Measurements from ENCODE around the gene OSGEP.

The OSGEP gene

DNA sequence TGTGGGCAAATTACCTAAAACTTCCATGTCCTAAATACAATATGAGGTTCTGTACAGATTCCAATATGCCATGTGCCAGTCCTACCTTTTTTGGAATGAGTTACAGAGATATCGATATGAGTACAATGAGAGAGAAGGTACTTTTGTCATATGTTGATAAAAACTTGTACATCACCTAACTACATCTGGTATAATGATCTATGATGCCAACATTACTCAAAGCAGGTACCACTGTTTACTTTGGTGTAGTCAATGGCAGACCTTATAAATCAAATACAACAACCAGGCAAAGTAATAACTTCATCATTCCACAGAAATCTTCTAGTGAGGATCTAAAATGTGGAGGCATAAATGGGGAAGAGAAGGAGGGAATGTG, 54.0 kb downstream of the OSGEP start:
- TF ChIP-seq, protein P1, sequence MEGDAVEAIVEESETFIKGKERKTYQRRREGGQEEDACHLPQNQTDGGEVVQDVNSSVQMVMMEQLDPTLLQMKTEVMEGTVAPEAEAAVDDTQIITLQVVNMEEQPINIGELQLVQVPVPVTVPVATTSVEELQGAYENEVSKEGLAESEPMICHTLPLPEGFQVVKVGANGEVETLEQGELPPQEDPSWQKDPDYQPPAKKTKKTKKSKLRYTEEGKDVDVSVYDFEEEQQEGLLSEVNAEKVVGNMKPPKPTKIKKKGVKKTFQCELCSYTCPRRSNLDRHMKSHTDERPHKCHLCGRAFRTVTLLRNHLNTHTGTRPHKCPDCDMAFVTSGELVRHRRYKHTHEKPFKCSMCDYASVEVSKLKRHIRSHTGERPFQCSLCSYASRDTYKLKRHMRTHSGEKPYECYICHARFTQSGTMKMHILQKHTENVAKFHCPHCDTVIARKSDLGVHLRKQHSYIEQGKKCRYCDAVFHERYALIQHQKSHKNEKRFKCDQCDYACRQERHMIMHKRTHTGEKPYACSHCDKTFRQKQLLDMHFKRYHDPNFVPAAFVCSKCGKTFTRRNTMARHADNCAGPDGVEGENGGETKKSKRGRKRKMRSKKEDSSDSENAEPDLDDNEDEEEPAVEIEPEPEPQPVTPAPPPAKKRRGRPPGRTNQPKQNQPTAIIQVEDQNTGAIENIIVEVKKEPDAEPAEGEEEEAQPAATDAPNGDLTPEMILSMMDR (IDR thresholded peaks at IDR 0.05) = no peak

DNA sequence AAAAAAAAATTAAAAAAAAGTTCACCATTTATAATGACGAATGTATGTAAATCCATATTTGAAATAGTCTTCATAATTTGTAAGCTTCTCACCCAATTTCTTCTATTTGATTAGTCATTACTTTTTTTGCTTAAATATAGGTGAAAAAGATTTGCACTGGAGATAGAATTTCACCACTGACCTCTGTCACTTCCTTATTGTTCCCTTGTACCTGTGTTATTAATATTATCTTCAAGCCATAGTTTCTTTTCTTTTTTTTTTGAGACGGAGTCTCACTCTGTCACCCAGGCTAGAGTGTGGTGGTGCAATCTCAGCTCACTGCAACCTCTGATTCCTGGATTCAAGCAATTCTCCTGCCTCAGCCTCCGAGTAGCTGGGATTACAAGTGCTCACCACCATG, 57.1 kb downstream of the OSGEP start:
- TF ChIP-seq, protein P1 (IDR thresholded peaks at IDR 0.05) = no peak
